B cell (primary cell): ENCODE results near the gene POLA2. TPM values are rescaled to one million over a fixed set of nuclear protein-coding genes. Genes with fewer than 3 reads are reported as not detected.
A peak's percentile ranks its signal among the peaks of the same experiment; 100 is the strongest.

Source experiments
- ATAC-seq: fragments of 200-7000 bp; cut with Tn5 transposase; one replicate; pipeline ENCODE4 v1.10.0; 2021; ENCODE audit warnings: low read depth, mild to moderate bottlenecking, moderate number of reproducible peaks, moderate library complexity
- CTCF ChIA-PET: fragments of 350-600 bp; sonication (Branson Sonifier 250); formaldehyde crosslinking; loops from one replicate; lab custom pipeline; 2021; ENCODE audit warnings: antibody characterized with exemption, inconsistent platforms; lab: Charles Lee
- POLR2A ChIA-PET: fragments of 350-600 bp; sonication (Branson Sonifier 250); formaldehyde crosslinking; loops from one replicate; lab custom pipeline; 2021; ENCODE audit warnings: antibody characterized with exemption; lab: Charles Lee
- DNase-seq: peaks from one replicate; pipeline ENCODE4 v3.0.0; 2013
- H2AFZ ChIP-seq: 2 replicates; pipeline ENCODE4 v1.6.1; 2012; ENCODE audit warnings: mild to moderate bottlenecking, low read depth, low read length; ENCODE audit not compliant: insufficient read depth, poor library complexity, severe bottlenecking
- H3K27ac ChIP-seq, 2 donors: 1 replicate in 1 of 2; 2 replicates in 1 of 2; pipeline ENCODE4 v1.5.1; 2012 to 2013; ENCODE audit warnings: low read length in 2 of 2, mild to moderate bottlenecking in 2 of 2, moderate library complexity in 1 of 2
- H3K27me3 ChIP-seq, 4 experiments: fragments of 200-600 bp in 1 of 4; sonication (generic) in 1 of 4; replicated peaks in 1 of 4; 1 replicate in 2 of 4; 2 replicates in 2 of 4; pipeline versions ENCODE4 v1.6.1 to v1.7.0; 2013 to 2016; ENCODE audit warnings: low read length in 3 of 4, mild to moderate bottlenecking in 2 of 4, mixed read lengths in 1 of 4, moderate library complexity in 1 of 4; ENCODE audit not compliant: insufficient read depth in 4 of 4, control insufficient read depth in 3 of 4; ENCODE audit errors: control extremely low read depth in 1 of 4
- H3K36me3 ChIP-seq, 2 experiments: replicated peaks in 1 of 2; 1 replicate in 1 of 2; 2 replicates in 1 of 2; pipeline versions ENCODE4 v1.6.1 to v1.7.1; 2013; ENCODE audit warnings: low read length in 1 of 2; ENCODE audit not compliant: insufficient read depth in 2 of 2, control insufficient read depth in 1 of 2; ENCODE audit errors: control extremely low read depth in 1 of 2, extremely low read depth in 1 of 2
- H3K4me1 ChIP-seq, 2 donors: fragments of 200-600 bp in 1 of 2; sonication (generic) in 1 of 2; 1 replicate in 1 of 2; 2 replicates in 1 of 2; pipeline versions ENCODE4 v1.5.1 to v1.6.1; 2013 to 2017; ENCODE audit warnings: low read length in 2 of 2; ENCODE audit not compliant: control insufficient read depth in 2 of 2, insufficient read depth in 2 of 2
- H3K4me2 ChIP-seq: replicated peaks from 2 replicates; pipeline ENCODE3; 2012; ENCODE audit warnings: mild to moderate bottlenecking, low read depth, low read length; ENCODE audit not compliant: poor library complexity, severe bottlenecking
- H3K4me3 ChIP-seq, 5 experiments: fragments of 200-600 bp in 1 of 5; sonication (generic) in 1 of 5; 1 replicate in 3 of 5; 2 replicates in 2 of 5; pipeline versions ENCODE4 v1.5.1 to v1.7.0; 2011 to 2016; ENCODE audit warnings: low read length in 4 of 5, mild to moderate bottlenecking in 4 of 5, low read depth in 2 of 5, control low read depth in 1 of 5, moderate library complexity in 1 of 5; ENCODE audit not compliant: insufficient read depth in 1 of 5; ENCODE audit errors: control extremely low read depth in 1 of 5, extremely low read depth in 1 of 5
- H3K79me2 ChIP-seq: fragments of 200-600 bp; sonication (generic); one replicate; pipeline ENCODE4 v1.6.0; 2016; ENCODE audit warnings: low read length; ENCODE audit not compliant: control insufficient read depth, insufficient read depth
- H3K9ac ChIP-seq: fragments of 200-600 bp; sonication (generic); 2 replicates; pipeline ENCODE4 v1.6.1; 2017; ENCODE audit warnings: mild to moderate bottlenecking, low read length, moderate library complexity
- H3K9me3 ChIP-seq, 3 donors: one replicate each; pipeline versions ENCODE4 v1.6.1 to v1.7.1; 2013; ENCODE audit warnings: low read length in 2 of 3; ENCODE audit not compliant: control insufficient read depth in 2 of 3, insufficient read depth in 1 of 3; ENCODE audit errors: control extremely low read depth in 1 of 3
- H4K20me1 ChIP-seq: 2 replicates; pipeline ENCODE4 v1.6.0; 2012; ENCODE audit warnings: mild to moderate bottlenecking, low read length; ENCODE audit not compliant: insufficient read depth, control insufficient read depth, poor library complexity, severe bottlenecking
- H3K27ac Mint-ChIP-seq: one replicate; pipeline ENCODE4 v1.8.0; 2021; ENCODE audit warnings: mixed read lengths
- H3K27me3 Mint-ChIP-seq: one replicate; pipeline ENCODE4 v1.8.0; 2021; ENCODE audit warnings: mixed read lengths
- H3K4me1 Mint-ChIP-seq: one replicate; pipeline ENCODE4 v1.8.0; 2021; ENCODE audit warnings: mixed read lengths
- H3K4me3 Mint-ChIP-seq: one replicate; pipeline ENCODE4 v1.8.0; 2021; ENCODE audit warnings: mixed read lengths
- H3K9me3 Mint-ChIP-seq: one replicate; pipeline ENCODE4 v1.8.0; 2022; ENCODE audit warnings: mixed read lengths; ENCODE audit not compliant: insufficient read depth
- CTCF ChIP-seq: fragments of 200-600 bp; IDR thresholded peaks from one replicate; pipeline ENCODE4 v1.8.0; 2022; ENCODE audit warnings: antibody characterized with exemption, mild to moderate bottlenecking
- EZH2 ChIP-seq: IDR thresholded peaks from 2 replicates; pipeline ENCODE4 v1.6.1; 2012; ENCODE audit warnings: borderline replicate concordance, low read depth, mild to moderate bottlenecking, moderate library complexity, low read length; ENCODE audit not compliant: insufficient read depth, poor library complexity, severe bottlenecking
- WGBS: methylation state at CpG from one replicate; pipeline ENCODE4 v1.1.5; 2013; ENCODE audit warnings: missing lambda C conversion rate; ENCODE audit not compliant: insufficient coverage; 5-methylcytosine and 5-hydroxymethylcytosine counted together
- intact Hi-C: fragments of 100-400 bp; cut with micrococcal nuclease; formaldehyde crosslinking; loops from one replicate; pipeline ENCODE4 v1.10.0; 2022
- polyA plus RNA-seq: library from polyadenylated mRNA; depleted of rRNA; stranded (reverse); fragments of >200 nt; gene quantifications from 2 replicates; pipeline ENCODE4 v1.2.3, GENCODE V29; 2012
- total RNA-seq, 2 donors: library from RNA; stranded (reverse); fragments of 120-200 nt in 1 of 2; gene quantifications; 1 replicate in 1 of 2; 2 replicates in 1 of 2; pipeline versions ENCODE4 v1.2.3 to v1.2.4, GENCODE V29; 2013 to 2022

The POLA2 gene
- total and polyA plus RNA-seq, 2 donors (not counting 1 experiment from before 2014, with no cell fraction given), result 13.0 to 28.7 TPM

DNA sequence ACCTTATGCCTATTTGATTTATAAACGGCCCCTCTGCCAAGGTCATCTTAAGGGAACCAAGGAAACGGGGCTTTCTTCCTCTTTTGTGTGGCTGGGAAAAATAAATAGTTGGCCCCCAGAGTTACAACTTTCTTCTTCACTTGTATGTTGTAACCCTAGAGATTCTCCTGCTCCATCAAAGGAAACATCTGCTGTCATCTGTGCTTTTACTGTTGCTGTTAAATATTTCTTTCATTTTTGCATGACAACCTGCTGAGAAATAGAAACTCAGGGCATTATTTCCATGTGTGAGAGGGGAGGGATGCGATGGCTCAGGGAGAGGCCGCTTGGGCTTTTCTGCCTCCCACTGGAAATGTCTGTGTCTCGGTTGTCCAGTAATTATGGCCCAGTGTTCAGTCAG is 31.1 kb downstream of the POLA2 start:
- Mint-ChIP-seq H3K4me3 (no peak overlapping the region), H3K9me3 (no peaks in the 10 kb centered on the region), H3K27ac (no peak overlapping the region), H3K4me1 (peaks cover 4% of the 10 kb centered on the region), H3K27me3 (no peaks in the 10 kb centered on the region)
- Histone ChIP-seq H3K27me3 (no peaks in the 10 kb centered on the region), H3K79me2 (no peaks in the 10 kb centered on the region), H3K36me3 (peaks cover 0 to 57% of the 10 kb centered on the region in 2 experiments), H3K4me3 (no peak overlapping the region), H3K4me2 (no peak overlapping the region), H3K9me3 (no peaks in the 10 kb centered on the region), H2AFZ (no peak overlapping the region), H4K20me1 (no peaks in the 10 kb centered on the region), H3K4me1 (peaks cover 0 to 5% of the 10 kb centered on the region in 2 donors), H3K27ac (no peak overlapping the region), H3K9ac (no peak overlapping the region)
- CTCF ChIA-PET, result interaction anchor here (0.7 to 1.0 kb wide), 4 partner anchors 23 to 443 kb away, joined by 3 read pairs; no protein-coding TSS in a partner anchor
- TF ChIP-seq EZH2 (no peak), CTCF (no peak)
- ATAC-seq, result no peak
- POLR2A ChIA-PET, result no interaction called here
- DNase-seq, result no peak
- intact Hi-C loops, result no loop called here
- 85% methylated on average over 3 of the region's 5 CpGs for WGBS

- Histone ChIP-seq H3K9ac (no peak overlapping the region), H4K20me1 (no peaks in the 10 kb centered on the region), H3K27ac (no peak overlapping the region), H3K9me3 (no peaks in the 10 kb centered on the region), H3K27me3 (no peaks in the 10 kb centered on the region), H3K4me3 (no peak overlapping the region), H3K36me3 (peaks cover 0 to 55% of the 10 kb centered on the region in 2 experiments), H3K4me2 (no peak overlapping the region), H2AFZ (no peak overlapping the region), H3K79me2 (no peaks in the 10 kb centered on the region), H3K4me1 (peaks cover 0 to 5% of the 10 kb centered on the region in 2 donors)
- Mint-ChIP-seq H3K27ac (peak overlapping the region; percentile 32), H3K9me3 (no peaks in the 10 kb centered on the region), H3K4me1 (peaks cover 4% of the 10 kb centered on the region), H3K4me3 (no peak overlapping the region), H3K27me3 (no peaks in the 10 kb centered on the region)
- ATAC-seq (no peak), DNase-seq (no peak)
- ChIA-PET POLR2A (interaction anchor here (0.6 to 0.7 kb wide), 2 partner anchors 139 to 346 kb away, joined by 3 read pairs; no protein-coding TSS in a partner anchor), CTCF (interaction anchor here (1.1 to 1.4 kb wide), 3 partner anchors 21 to 36 kb away, joined by 3 to 4 read pairs (median 4); partner anchors contain the start of genes CDC42EP2 and POLA2)
- 73% methylated on average over 9 of the region's 10 CpGs for WGBS
- intact Hi-C loops, result no loop called here
- no peak for TF ChIP-seq CTCF
- no peak for TF ChIP-seq EZH2
These were observed 32.2 kb downstream of the POLA2 start for GRCh38 chr11:65293909-65294381.
